ENCODE measurements around the gene TNRC6C. TPM values are rescaled to one million over a fixed set of nuclear protein-coding genes. Genes with fewer than 3 reads are reported as not detected.

Gene TNRC6C
- total and polyA plus RNA-seq, 9 of the 15 experiments (the other 6 are each of a cell fraction or from before 2014, with no cell fraction given) = 0.20 to 4.9 (median 2.3) TPM

GRCh38 chr17:78133971-78134898, 175.7 kb downstream of the TNRC6C start:
- Histone ChIP-seq H3K4me3 (no peak overlapping the region), H3K4me1 (replicated peaks in 1 of 2; ENCODE audit: control insufficient read depth in 2 of 2, insufficient read depth in 2 of 2, low read length in 2 of 2) (peaks cover 70 to 100% of the 10 kb centered on the region in 2 experiments), H3K36me3 (ENCODE audit: control insufficient read depth, insufficient read depth, low read length) (no peaks in the 10 kb centered on the region), H3K27me3 (ENCODE audit: control insufficient read depth in 2 of 2, insufficient read depth in 2 of 2, low read length in 2 of 2) (no peaks in the 10 kb centered on the region), H3K27ac (ENCODE audit: extremely low read depth, low read depth, low read length) (no peak overlapping the region), H3K9ac (ENCODE audit: insufficient read depth in 1 of 2, low read depth in 2 of 2, low read length in 2 of 2) (peak overlapping the region in 1 of 2 experiments; percentile 84; a peak in 2 of 4 replicates), H2AFZ (ENCODE audit: low read depth, low read length) (peak overlapping the region; percentile 51), H3K4me2 (ENCODE audit: insufficient read depth, low read length) (peak overlapping the region; percentile 15; the same call in 1 of the 2 replicates), H3K9me3 (replicated peaks; ENCODE audit: control insufficient read depth, insufficient read depth, low read depth, low read length) (no peaks in the 10 kb centered on the region), H3K79me2 (ENCODE audit: control insufficient read depth, insufficient read depth, low read length) (peaks cover 22% of the 10 kb centered on the region), H3K9me1 (ENCODE audit: control insufficient read depth, insufficient read depth, low read length) (no peaks in the 10 kb centered on the region), H4K20me1 (replicated peaks; ENCODE audit: control insufficient read depth, insufficient read depth, low read length) (no peaks in the 10 kb centered on the region)
- peak; percentile 59 for ATAC-seq
- POLR2A ChIA-PET = interaction anchor here (0.6 to 1.4 kb wide), 2 partner anchors 39 to 53 kb away, joined by 3 to 6 read pairs; partner anchors contain the start of genes AFMID and TK1
- CTCF ChIA-PET (ENCODE audit: low intra/inter-chr PET ratio) = no interaction called here
- no TSS peak for BruUV-seq (replicated peaks)
- FAIRE-seq = peak; percentile 85
- in situ Hi-C loops (cut with MboI) (no loop called here), intact Hi-C loops (cut with micrococcal nuclease) (loop anchor here (2.0 kb wide), 1 partner anchor 115 kb away; no protein-coding TSS in a partner anchor)
- WGBS (ENCODE audit: insufficient coverage, low coverage, missing lambda C conversion rate) = 43% methylated on average over 35 of the region's 39 CpGs
- peak; percentile 52 to 88 (median 64) for DNase-seq (ENCODE audit: extremely low read depth in 1 of 4, low spot score in 3 of 4)
- TF ChIP-seq POLR2A (conservative IDR thresholded peaks at IDR 0.05) (no peak), TEAD1 (CRISPR knock-in tag; IDR thresholded peaks at IDR 0.05) (no peak), TOE1 (IDR thresholded peaks at IDR 0.05; ENCODE audit: borderline replicate concordance) (peak; percentile 28; the same call in 1 of the 2 replicates), TOE1 (CRISPR knock-in tag; IDR thresholded peaks at IDR 0.05; ENCODE audit: borderline replicate concordance, low read depth) (no peak), E2F6 (IDR thresholded peaks at IDR 0.05; ENCODE audit: borderline replicate concordance in 1 of 2, extremely low read depth in 1 of 2, insufficient read depth in 1 of 2, insufficient read length in 1 of 2, low read depth in 1 of 2, low read length in 1 of 2, poor library complexity in 1 of 2, severe bottlenecking in 1 of 2) (peak in 1 of 2 experiments; percentile 25), BMI1 (IDR thresholded peaks at IDR 0.05; ENCODE audit: low read length) (no peak), ZFP36 (IDR thresholded peaks at IDR 0.05; ENCODE audit: low read depth, low read length, partially characterized antibody) (peak; percentile 44), SAFB2 (IDR thresholded peaks at IDR 0.05; ENCODE audit: borderline replicate concordance, low read depth, low read length, severe bottlenecking) (no peak), TGIF2 (CRISPR knock-in tag; IDR thresholded peaks at IDR 0.05) (no peak), BRF2 (IDR thresholded peaks at IDR 0.05; ENCODE audit: borderline replicate concordance, insufficient read depth, insufficient read length) (no peak), CAMTA2 (CRISPR knock-in tag; conservative IDR thresholded peaks at IDR 0.05) (no peak), HMGN3 (IDR thresholded peaks at IDR 0.05; ENCODE audit: borderline replicate concordance, extremely low read depth, insufficient read length, low read depth, low read length) (peak; percentile 14), HMGXB4 (CRISPR knock-in tag; IDR thresholded peaks at IDR 0.05) (no peak), ZNF3 (CRISPR knock-in tag; IDR thresholded peaks at IDR 0.05) (no peak), ZSCAN32 (CRISPR knock-in tag; IDR thresholded peaks at IDR 0.05) (no peak), BCOR (IDR thresholded peaks at IDR 0.05) (peak; percentile 97), TAF15 (IDR thresholded peaks at IDR 0.05; ENCODE audit: low read depth, low read length) (no peak)
